ENCODE measurements around the gene CLIP4. TPM values are rescaled to one million over a fixed set of nuclear protein-coding genes. Genes with fewer than 3 reads are reported as not detected.
"Not testable (repeated sequence)": the region's sequence is repeated elsewhere in the genome, so short reads cannot be mapped to it uniquely, and the experiment has no call there.

Gene CLIP4, protein sequence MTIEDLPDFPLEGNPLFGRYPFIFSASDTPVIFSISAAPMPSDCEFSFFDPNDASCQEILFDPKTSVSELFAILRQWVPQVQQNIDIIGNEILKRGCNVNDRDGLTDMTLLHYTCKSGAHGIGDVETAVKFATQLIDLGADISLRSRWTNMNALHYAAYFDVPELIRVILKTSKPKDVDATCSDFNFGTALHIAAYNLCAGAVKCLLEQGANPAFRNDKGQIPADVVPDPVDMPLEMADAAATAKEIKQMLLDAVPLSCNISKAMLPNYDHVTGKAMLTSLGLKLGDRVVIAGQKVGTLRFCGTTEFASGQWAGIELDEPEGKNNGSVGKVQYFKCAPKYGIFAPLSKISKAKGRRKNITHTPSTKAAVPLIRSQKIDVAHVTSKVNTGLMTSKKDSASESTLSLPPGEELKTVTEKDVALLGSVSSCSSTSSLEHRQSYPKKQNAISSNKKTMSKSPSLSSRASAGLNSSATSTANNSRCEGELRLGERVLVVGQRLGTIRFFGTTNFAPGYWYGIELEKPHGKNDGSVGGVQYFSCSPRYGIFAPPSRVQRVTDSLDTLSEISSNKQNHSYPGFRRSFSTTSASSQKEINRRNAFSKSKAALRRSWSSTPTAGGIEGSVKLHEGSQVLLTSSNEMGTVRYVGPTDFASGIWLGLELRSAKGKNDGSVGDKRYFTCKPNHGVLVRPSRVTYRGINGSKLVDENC
- 75.4 and 78.5 TPM in 2 replicates for total RNA-seq (2014; rRNA removed; shearing (Covaris generic))
- 64.1 and 147 TPM in 2 replicates for polyA plus RNA-seq (2014; cell fraction: nucleus; rRNA removed)

GRCh38 chr2:29114946-29115609, at the start of gene CLIP4:
TSS of gene CLIP4 (plus strand) at chr2:29115415. CDS start at chr2:29121389, 5,974 bp downstream.
- DNase-seq (ENCODE audit: extremely low read depth, low read depth) = no peak

DNA sequence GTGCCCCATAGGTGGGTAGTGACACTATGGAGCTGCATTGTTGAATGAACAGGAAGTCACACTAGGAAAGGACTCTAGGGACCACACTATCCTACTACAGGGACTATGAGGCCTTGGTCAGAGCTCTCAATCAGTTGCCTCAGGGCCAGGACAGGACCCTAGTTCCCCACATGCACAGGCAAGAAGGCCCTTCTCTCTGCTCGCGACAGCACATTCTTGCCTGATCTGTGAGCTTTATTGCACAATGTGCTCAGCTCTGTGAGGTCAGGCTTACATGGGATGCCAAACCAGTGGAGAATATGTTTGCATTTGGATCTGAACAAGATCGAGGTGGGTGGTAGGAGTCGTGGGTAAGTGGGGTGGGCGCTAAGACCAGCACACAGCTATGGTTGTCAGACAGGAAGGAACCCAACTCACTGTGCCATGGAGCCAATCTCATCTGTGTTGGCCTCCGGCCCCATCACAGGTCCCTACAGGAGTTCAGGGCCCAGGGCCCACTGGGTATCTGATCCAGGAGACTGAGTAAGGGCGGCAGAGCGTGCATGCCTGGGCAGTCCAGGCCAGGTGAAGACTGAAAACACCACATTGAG, 48.8 kb upstream of the CLIP4 start:
- DNase-seq (ENCODE audit: extremely low read depth, low read depth) = no peak

GRCh38 chr2:29066997-29067605, 48.1 kb upstream of the CLIP4 start:
- no peak for DNase-seq (ENCODE audit: extremely low read depth, low read depth)

DNA sequence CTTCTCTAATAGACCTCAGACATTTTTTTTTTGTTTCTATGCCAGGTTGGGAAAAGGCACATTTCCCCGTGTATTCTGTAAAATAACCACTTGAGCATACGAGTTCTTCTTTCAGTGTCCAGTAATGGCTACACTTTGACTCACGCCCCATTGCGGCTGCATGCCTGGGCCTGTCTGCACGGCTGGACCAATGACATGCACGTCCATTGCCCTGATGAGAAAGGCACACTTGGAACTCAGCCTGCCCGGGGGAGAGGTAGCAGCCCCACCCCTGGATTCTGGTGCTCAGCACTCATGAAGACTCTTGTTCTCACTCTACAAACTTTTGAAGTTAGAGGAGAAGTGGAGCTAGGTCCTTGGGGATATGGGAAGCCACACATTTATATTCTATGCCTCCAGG, 46.7 kb upstream of the CLIP4 start:
- no peak for DNase-seq (ENCODE audit: extremely low read depth, low read depth)

DNA sequence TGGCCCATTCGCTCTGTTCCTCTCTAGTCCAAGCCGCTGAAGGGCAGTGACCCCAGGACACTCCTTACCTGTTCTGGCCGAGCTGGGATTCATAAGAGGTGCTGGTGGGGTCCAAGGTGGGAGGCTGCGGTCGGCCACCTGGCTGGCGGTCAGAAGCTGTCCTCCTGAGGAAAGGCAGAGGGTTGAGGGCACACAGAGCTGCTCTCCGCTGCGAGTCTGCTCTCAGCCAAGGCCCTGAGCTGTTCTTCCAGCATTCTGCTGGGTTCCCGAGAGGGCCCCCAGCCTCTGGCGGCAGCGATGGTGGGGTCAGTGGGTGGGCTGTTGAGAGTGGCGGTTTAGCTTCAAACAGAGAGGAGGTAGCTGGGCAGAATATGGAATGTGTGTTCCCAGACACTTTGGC, 44.7 kb upstream of the CLIP4 start:
- DNase-seq (ENCODE audit: extremely low read depth, low read depth) = no peak

- no peak for DNase-seq (ENCODE audit: extremely low read depth, low read depth)
Measured at GRCh38 chr2:29071032-29071975, 43.9 kb upstream of the CLIP4 start.

DNA sequence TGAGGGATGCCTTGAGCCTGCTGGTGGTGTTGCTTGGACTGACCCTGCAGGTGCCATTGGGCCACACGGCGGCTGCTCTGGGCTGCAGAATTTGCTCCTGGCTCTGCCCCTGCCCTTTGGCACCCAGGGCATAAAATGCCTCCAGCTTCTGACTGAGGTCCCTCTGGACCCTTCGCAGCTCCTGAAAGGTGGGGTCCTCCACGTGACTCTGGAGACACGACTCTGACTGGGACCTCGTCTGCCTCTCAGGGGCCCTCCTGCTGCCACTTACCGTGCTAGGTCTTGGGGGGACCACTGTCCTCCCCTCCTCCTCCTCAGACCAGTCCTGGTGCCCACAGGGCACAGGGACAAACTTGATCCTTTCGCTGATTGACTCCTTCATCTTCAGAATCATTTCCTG, 43.0 kb upstream of the CLIP4 start:
- no peak for DNase-seq (ENCODE audit: extremely low read depth, low read depth)

DNA sequence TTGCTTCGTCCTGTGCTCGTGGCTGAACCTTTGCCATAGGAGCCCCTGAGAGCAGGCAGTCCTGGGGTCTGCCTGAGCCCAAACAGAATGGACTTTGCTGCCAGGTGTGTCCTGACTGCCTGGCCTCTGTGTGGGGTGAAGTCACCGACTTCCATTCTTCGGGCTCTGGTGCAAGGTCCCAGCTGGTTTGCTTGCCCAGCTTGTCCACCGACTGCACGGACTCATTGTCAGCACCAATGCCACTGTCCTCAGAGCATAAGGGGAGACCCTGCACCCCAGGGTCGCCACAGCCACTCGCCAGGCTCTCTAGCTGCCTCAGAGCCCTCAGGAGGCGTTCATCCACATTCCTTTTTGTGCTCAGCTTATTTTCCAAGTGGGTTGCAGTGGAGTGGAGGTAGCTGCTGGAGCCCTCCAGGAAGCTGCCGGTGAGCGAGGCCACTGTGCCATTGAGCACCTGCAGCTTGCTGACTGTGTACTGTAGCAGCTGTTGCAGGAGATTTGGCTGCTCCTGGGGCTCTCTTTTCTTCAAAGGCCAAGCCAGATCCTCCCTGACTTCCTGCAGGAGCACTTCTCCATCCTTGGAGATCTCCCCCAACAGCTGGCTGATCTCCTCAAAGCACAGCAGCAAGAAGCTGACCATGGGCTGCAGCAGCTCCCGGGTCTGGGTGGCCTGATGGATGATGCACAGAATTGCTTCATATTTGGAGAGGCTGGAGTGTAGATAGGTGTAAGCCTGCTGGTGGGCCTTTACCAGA, 42.1 kb upstream of the CLIP4 start:
- DNase-seq (ENCODE audit: extremely low read depth, low read depth) = no peak

GRCh38 chr2:29073933-29074332, 41.3 kb upstream of the CLIP4 start:
- no peak for DNase-seq (ENCODE audit: extremely low read depth, low read depth)

DNA sequence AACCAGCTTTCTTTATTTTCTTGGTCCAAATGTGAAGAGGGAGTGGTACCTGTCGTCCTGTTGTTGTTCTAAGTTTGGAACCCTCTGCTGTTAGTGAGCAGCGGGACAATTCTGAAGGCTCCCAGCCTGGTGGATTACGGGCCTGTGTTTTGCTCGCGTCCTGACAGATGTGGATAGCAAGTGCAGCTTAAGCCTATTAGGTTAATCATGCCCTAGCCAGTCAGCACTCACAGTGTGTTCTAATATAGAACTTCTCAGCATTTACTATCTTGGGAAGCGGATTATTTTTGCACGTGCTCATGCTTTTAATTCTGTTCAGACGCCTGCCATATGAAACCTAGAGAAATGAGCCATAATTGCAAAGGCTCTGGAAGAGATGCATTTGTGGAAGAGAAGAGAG, 40.8 kb upstream of the CLIP4 start, which contains the start of gene PCARE:
Gene PCARE (minus strand): TSS at position 113 of the 400 bp plus-strand sequence. CDS start 262 bp downstream, outside the sequence.
- DNase-seq (ENCODE audit: extremely low read depth, low read depth) = no peak

GRCh38 chr2:29075894-29076705, 39.1 kb upstream of the CLIP4 start:
- no peak for DNase-seq (ENCODE audit: extremely low read depth, low read depth)

DNA sequence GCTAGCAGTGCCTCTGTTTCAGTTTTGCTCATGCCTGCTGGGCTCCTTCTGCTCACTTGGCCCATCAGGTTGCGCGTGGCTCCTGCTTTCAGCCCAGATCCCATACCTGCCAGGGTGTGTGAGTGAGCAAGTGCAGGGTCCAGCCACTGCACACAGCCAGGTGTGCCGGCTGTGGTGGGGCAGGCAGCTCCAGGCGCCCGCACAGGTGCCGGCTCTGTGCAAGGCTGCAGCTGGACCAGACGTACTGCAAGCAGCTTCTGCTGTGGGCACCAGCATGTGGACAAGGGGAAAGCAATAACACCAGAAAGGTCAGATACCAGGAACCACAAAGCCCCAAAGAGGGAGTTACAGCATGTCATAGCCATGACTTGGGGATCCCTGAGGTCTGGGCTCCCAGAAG, 35.3 kb upstream of the CLIP4 start:
- DNase-seq (ENCODE audit: extremely low read depth, low read depth) = no peak

GRCh38 chr2:29080886-29081743, 34.1 kb upstream of the CLIP4 start:
- DNase-seq (ENCODE audit: extremely low read depth, low read depth) = no peak

GRCh38 chr2:29082804-29083495, 32.3 kb upstream of the CLIP4 start:
- no peak for DNase-seq (ENCODE audit: extremely low read depth, low read depth)

DNA sequence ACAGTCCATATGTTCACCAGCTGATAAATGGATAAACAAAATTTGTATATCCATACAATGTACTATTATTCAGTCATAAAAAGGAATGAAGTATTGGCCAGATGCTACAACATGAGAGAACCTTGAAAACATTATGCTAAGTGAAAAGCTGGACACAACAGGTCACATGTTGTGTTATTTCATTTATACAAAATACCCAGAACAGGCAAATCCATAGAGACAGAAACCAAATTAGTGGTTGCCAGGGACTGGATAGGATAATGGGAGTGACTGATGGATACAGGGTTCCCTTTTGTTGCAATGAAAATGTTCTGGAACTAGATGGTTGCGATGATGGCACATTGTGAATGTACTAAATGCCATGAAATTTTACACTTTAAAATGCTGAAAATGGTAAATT, 30.7 kb upstream of the CLIP4 start:
- DNase-seq (ENCODE audit: extremely low read depth, low read depth) = no peak

GRCh38 chr2:29090311-29090710, 24.9 kb upstream of the CLIP4 start:
- DNase-seq (ENCODE audit: extremely low read depth, low read depth) = not testable (repeated sequence)
